ENCODE measurements around the gene KCND2.

Gene KCND2

DNA sequence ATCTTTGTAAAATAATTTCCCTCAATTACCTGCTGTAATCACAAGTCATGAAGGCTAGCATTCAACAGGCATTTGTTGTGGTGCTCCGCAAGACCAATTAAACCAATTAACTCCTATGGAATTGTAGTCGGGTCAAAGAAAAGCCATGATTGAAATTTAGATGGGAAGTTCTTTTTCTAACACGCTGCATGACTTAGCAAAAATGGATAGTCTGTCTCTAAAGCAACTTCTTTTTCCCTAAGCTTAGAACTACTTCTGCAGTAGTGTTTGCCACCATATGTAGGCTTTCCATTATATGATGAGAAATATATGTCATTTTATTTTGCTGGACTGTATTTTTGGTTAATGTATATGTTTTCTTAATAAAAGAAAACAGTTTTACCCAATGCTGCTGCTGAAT, 465.8 kb downstream of the KCND2 start:
- Histone ChIP-seq H3K4me3 (ENCODE audit: low read length) (no peak overlapping the region), H3K9me2 (replicated peaks; ENCODE audit: control insufficient read depth, low read length) (no peaks in the 10 kb centered on the region)

DNA sequence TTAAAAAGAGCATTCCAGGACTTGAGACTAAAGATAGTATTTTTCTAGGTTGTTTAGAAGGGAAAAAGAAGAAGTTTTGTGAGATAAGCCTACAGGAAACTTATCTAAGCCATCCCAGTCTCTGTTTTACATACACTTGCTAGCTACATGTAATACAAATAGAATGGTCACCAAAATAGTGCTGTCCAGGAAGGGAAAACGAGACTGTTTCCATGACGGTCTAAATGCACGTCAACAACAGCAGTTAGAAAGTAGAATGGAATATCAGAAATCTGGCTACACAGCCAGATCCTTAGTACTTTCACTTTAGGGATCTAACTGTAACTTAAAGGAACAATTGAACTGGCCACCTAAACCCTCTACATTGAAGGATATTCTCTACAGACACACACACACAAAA, 467.4 kb downstream of the KCND2 start:
- Histone ChIP-seq H3K27me3 (ENCODE audit: control insufficient read depth, low read length) (peaks cover 8% of the 10 kb centered on the region), H3K79me2 (ENCODE audit: control insufficient read depth, low read length) (no peaks in the 10 kb centered on the region), H4K20me1 (ENCODE audit: control insufficient read depth, insufficient read depth, low read depth, low read length) (no peaks in the 10 kb centered on the region), H3K27ac (ENCODE audit: low read depth, low read length) (no peak overlapping the region), H3K4me3 (ENCODE audit: low read length) (no peak overlapping the region), H3K9me3 (ENCODE audit: control insufficient read depth, insufficient read depth, low read length) (no peaks in the 10 kb centered on the region), H3K9me2 (replicated peaks; ENCODE audit: control insufficient read depth, low read length) (no peaks in the 10 kb centered on the region), H3K36me3 (ENCODE audit: control insufficient read depth, low read length) (no peaks in the 10 kb centered on the region), H3F3A (ENCODE audit: control insufficient read depth, insufficient read depth) (no peaks in the 10 kb centered on the region), H3K4me2 (ENCODE audit: low read length) (no peak overlapping the region), H3K4me1 (ENCODE audit: control insufficient read depth, low read length) (0 out of 2 replicates have a peak, but pooled peaks cover 5% of the 10 kb centered on the region)
- TF ChIP-seq EZH2phosphoT487 (IDR thresholded peaks at IDR 0.05; ENCODE audit: borderline replicate concordance, low read length), result no peak
- TF ChIP-seq, protein P1, sequence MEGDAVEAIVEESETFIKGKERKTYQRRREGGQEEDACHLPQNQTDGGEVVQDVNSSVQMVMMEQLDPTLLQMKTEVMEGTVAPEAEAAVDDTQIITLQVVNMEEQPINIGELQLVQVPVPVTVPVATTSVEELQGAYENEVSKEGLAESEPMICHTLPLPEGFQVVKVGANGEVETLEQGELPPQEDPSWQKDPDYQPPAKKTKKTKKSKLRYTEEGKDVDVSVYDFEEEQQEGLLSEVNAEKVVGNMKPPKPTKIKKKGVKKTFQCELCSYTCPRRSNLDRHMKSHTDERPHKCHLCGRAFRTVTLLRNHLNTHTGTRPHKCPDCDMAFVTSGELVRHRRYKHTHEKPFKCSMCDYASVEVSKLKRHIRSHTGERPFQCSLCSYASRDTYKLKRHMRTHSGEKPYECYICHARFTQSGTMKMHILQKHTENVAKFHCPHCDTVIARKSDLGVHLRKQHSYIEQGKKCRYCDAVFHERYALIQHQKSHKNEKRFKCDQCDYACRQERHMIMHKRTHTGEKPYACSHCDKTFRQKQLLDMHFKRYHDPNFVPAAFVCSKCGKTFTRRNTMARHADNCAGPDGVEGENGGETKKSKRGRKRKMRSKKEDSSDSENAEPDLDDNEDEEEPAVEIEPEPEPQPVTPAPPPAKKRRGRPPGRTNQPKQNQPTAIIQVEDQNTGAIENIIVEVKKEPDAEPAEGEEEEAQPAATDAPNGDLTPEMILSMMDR (IDR thresholded peaks at IDR 0.05; ENCODE audit: low read depth, low read length, poor library complexity, severe bottlenecking), result no peak

More for the DNA sequence above, 465.8 kb downstream of the KCND2 start:
- peaks cover 8% of the 10 kb centered on the region for H3K27me3 ChIP-seq (ENCODE audit: control insufficient read depth, low read length)
- 0 out of 2 replicates have a peak, but pooled peaks cover 5% of the 10 kb centered on the region for H3K4me1 ChIP-seq (ENCODE audit: control insufficient read depth, low read length)
- no peaks in the 10 kb centered on the region for H3K9me3 ChIP-seq (ENCODE audit: control insufficient read depth, insufficient read depth, low read length)
- H3K36me3 ChIP-seq (ENCODE audit: control insufficient read depth, low read length), result no peaks in the 10 kb centered on the region
- H4K20me1 ChIP-seq (ENCODE audit: control insufficient read depth, insufficient read depth, low read depth, low read length), result no peaks in the 10 kb centered on the region
- no peak overlapping the region for H3K27ac ChIP-seq (ENCODE audit: low read depth, low read length)
- no peaks in the 10 kb centered on the region for H3F3A ChIP-seq (ENCODE audit: control insufficient read depth, insufficient read depth)
- H3K4me2 ChIP-seq (ENCODE audit: low read length), result no peak overlapping the region
- H3K79me2 ChIP-seq (ENCODE audit: control insufficient read depth, low read length), result no peaks in the 10 kb centered on the region
- TF ChIP-seq, protein P1 (IDR thresholded peaks at IDR 0.05; ENCODE audit: low read depth, low read length, poor library complexity, severe bottlenecking), result no peak
- no peak for TF ChIP-seq EZH2phosphoT487 (IDR thresholded peaks at IDR 0.05; ENCODE audit: borderline replicate concordance, low read length)

DNA sequence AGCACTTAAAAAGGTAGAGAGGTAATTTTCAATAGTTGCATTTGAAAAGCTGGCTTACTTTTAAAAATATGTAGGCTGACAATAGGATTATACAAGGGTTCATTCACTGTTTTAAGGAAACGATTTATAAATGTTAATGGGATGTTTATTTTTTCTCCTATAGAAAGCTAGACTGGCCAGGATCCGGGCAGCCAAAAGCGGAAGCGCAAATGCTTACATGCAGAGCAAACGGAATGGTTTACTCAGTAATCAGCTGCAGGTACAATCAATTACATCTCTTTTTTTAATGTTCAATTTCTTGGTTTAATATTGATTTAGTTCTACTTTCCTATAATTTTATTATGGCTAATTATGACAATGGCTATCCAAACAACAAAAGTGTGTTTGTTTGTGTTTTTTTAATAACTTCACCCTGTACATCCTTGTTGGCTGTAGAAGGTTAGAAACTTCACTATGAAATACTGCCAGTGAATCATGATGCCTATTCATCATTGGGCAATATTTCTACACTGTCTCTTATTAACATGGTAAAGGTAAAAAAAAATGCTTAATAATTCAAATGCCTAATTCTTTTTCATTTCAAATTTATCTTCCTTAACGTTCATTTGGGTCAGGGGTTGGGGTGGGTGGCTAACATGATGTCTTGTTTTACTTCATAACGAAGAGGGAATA, 468.5 kb downstream of the KCND2 start:
- no peaks in the 10 kb centered on the region for H3K79me2 ChIP-seq (ENCODE audit: control insufficient read depth, low read length)
- no peak overlapping the region for H3K4me3 ChIP-seq (ENCODE audit: low read length)
- no peaks in the 10 kb centered on the region for H3K4me1 ChIP-seq (ENCODE audit: control insufficient read depth, low read length)
- no peak for TF ChIP-seq EZH2phosphoT487 (IDR thresholded peaks at IDR 0.05; ENCODE audit: borderline replicate concordance, low read length)
- TF ChIP-seq, protein P1 (IDR thresholded peaks at IDR 0.05; ENCODE audit: low read depth, low read length, poor library complexity, severe bottlenecking), result no peak
- no peaks in the 10 kb centered on the region for H3F3A ChIP-seq (ENCODE audit: control insufficient read depth, insufficient read depth)
- H3K27me3 ChIP-seq (ENCODE audit: control insufficient read depth, low read length), result peaks cover 8% of the 10 kb centered on the region
- no peak overlapping the region for H3K4me2 ChIP-seq (ENCODE audit: low read length)
- H3K9me3 ChIP-seq (ENCODE audit: control insufficient read depth, insufficient read depth, low read length), result no peaks in the 10 kb centered on the region
- H4K20me1 ChIP-seq (ENCODE audit: control insufficient read depth, insufficient read depth, low read depth, low read length), result no peaks in the 10 kb centered on the region
- no peaks in the 10 kb centered on the region for H3K9me2 ChIP-seq (replicated peaks; ENCODE audit: control insufficient read depth, low read length)
- H3K27ac ChIP-seq (ENCODE audit: low read depth, low read length), result no peak overlapping the region
- H3K36me3 ChIP-seq (ENCODE audit: control insufficient read depth, low read length), result no peaks in the 10 kb centered on the region

Measured in DOHH2 (cell line).